CD4-positive, alpha-beta T cell treated with Interleukin-6 for 4 hours (primary cell): Measurements from ENCODE around the gene MOV10L1.
"Not testable (repeated sequence)": the region's sequence is repeated elsewhere in the genome, so short reads cannot be mapped to it uniquely, and the experiment has no call there.

Source experiments
- DNase-seq: peaks from one replicate; pipeline ENCODE4 v3.0.0-alpha.2; 2020; ENCODE audit warnings: mixed read lengths

The MOV10L1 gene

DNA sequence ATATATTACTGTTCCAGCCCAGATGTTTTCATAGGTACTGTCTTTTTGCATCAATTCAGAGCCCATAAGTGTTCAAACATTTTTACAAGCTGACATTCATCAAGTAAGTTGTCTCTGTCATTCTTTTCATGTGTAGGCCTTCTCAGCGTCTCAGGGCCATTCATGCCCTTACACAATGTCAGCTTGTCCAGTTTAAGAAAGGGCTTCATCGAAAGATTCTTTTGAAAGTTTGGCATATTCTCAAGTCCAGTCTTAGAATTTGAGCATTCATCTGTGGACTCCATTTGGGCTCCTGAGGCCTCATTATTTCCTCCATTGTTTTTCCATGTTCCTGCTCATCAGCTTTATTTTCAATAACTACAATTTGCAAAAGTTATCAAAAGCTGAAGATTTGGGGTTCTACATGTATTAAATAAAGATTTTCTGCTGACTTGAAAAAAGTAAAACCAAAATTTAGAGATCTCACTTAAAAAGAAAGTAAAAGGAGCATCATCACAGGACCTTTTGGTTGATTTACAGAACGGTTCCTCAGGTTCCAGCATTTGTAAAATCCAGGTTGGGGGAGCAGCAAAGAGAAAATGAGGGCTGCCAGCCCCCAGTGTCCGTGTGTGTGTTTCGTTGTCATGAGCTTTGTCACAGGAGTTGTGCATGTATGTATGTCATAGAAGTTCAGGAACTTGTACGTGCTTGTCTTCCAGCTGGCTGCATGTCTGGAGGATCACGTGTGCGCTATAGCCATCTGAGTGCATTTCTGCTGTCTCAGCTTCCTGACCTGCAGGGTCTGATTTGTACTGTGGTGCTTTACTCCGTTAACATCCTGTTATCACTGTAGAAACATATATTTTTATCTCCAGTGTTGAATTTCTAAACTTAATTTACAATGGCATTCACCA lies 15.6 kb downstream of the MOV10L1 start:
- peak; percentile 29 for DNase-seq

DNA sequence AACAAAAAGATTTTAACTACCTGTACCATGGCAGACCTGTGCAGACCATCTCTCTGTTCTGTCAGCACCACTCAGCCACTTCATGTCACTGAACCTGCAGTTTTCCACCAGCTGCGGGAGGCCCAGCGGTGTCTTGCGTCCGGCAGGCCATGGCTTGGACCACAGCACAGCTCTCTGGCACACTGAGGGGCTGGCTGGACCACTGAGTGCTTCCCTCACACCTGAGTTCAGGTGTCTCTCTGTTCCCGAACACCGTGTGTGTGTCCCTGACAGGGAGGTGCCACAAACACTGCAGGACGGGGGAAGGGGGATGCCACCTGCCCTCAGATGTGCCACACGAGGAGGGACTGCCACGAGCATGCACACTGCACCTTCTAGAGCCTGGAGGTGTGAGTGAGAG lies 17.7 kb downstream of the MOV10L1 start:
- DNase-seq = no peak

DNA sequence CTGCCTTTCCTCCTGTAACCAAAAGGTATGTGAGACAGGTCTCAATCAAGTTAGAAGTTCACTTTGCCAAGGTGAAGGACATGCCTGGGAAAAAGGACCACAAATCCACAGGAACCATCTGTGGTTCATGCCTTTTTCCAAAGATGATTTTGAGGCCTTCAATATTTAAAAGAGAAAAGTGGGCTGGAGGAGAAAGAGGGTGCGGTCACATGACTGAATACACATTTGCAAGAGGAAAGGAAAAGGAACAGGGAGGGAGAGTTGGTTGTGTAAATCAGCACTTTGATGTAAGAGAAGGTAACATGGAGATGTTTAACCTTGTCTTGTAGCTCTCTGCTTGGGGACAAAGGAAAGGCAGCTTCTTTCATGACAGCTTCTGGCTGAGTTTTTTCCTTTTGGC lies 21.2 kb downstream of the MOV10L1 start:
- no peak for DNase-seq

DNA sequence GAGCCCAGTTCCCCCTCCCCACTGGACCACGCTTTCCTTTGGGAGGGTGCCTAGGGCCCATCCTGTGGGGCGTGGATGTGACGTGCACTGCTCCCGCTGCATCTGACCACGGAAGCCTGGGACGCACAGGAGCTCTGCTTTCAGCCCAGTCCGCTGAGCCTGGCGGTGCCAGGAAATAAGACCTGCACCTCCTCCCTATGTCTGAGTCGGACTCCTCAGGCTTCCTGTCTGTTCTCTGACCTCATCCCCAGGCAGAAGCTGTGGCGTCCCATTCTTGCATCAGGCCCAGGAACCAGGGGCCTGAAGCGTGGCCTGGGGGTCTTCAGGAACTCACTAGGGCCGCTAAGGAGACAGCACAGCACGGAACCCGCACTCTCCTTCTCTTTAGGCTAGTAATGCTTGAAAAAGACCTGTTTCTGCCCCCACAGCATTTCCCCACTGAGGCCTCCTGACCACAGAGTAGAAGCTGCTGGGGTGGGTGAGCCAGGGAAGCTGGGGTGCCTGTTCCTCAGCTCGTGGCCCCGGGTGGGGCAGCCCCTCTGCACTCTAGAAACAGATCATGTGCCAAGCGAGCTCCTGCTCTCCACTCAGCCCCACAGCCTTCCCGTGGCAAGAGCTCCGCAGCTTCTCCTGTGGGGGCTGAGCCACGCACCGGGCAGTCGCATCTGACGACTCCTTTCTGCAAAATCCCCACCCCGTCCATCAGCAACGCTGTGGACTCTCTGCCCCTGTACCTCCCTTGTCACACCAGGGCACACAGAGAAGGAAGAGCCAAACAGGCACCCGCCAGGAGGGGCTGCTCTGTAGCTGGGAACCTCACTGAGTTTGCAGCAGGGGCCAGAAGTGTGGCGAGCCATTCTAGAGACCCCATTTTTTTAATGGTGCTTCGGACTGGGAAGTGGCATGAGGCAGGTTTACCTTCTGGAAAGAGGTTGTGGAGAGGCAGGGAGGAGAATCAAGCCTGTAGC lies 22.6 kb downstream of the MOV10L1 start:
- DNase-seq = peak; percentile 22

DNA sequence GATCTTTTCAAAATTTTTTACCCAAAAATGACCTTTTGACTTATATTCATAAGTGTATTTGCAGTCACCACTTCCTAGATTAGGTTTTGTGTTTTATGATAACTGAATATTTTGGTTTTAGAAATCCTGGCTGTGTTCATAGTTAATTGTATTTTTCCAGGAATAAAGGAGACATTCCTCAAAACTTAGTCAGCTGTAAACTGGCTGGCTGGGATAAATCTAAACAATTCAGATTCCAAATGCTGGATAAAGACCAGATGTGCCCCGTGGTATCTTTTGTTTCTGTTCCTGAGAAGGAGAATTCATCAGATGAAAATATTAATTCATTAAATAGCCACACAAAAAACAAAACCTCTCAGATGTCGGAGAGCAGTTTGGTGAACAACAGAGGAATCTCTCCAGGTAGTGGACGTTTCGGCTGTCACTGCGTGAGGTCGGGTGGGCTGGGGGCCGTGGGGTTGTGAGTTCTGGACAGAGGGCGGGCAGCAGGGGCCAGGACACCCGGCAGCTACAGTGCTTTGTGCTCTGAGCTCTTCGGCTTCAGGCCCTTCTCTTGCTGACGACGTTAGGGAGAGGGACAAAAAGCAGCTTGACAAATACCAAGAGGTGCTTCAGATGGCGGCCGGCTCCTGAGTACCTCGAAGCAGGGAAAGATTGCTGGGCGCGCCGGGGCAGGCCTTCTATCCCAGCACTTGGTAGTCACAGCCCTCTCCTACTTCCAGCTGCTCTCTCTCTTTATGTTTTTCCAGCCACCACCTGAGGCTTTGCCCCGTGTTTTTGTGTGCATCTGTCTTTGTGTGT lies 24.6 kb downstream of the MOV10L1 start:
- DNase-seq = no peak

DNA sequence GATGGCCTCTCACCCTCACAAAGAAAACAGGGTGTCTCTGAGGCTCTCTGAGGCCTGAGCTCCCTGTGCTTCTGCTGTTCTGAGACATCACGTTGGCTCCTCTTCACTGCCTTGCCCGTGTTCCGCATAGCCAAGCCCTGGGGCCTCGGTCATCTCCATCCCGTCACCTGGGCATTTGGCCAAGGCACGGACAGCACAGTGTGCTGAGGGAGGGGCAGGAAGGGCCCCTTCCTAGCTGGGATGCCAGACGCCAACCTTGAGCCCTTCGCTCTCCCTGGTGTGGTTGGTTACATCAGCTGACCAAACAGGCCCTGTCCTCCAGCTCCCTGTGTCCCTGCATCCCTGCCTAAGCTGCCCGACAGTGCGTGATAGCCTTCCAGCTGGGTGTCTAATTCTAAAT lies 25.9 kb downstream of the MOV10L1 start:
- no peak for DNase-seq

DNA sequence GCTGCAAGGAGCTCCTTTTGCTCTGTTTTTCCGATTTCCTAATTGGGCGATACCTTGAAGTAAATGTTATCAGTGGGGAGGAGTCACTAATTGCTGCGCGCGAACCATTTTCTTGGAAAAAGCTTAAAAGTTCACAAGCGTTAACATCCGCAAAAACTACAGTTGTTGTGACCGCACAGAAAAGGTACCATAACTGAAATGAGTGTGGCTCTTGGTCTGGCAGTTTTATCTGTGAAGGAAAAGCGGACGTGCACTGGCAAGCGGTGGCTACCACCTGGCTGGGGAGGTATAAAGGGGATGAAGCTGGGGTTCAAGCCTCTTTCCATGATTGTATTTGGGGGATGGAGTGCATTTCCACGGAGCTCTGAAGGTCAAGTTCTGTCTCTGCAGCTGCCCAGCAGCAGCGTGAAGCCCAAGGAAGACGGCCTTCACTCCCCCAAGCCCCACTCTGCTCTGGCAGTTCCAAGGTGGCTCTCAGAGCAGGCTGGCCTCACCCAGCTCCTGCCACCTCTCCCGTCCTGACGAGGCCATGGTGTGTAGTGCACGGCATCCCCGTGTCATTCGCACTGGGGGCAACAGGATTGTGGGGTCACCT lies 27.5 kb downstream of the MOV10L1 start:
- DNase-seq = no peak

DNA sequence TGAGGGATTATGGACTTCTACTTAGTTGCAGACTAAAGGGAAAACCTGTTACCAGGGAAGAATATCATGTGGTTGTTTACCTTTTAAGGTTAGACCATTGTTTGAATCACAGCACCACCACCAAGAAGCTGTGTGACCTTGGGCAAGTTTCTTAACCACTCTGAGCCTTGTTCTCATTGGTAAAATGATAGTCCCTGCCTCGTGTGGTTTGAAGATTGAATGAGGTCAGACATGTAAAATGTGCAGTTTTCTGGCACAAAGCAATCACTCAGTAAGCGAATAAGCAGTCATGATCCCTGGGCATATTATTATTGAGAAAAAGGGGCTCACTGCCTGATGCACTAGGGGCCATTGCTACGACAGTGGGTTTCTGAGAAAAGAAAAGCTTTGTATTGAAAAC lies 28.3 kb downstream of the MOV10L1 start:
- DNase-seq = no peak

DNA sequence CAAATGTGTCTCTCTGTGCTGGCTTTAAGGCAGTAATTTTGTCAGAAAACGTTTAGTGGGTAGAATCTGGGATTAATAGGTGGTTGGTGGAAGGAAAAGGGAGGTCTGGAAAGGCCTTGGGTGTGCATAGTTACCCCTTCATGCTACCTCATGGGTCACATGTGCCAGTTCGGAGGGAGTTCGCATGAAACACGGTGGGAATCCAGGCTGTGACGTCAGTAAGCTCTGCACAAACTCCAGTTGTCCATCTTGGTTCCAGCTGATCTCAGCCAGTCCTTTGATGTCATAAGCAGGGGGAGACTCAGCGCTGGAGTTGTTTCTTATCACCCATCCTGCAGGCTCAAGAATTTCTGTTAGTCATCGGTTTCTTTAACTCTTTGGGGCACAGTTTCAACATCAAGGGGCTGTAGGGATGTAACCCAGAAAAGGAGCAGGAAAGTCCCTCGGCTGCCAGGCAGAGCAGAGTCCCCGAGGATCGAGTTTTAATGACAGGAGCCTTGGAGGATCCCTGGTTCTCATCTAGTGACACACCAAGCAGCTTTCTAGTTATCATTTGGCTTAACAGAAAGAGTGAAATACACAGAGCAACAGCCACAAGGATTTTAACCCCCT lies 28.9 kb downstream of the MOV10L1 start:
- no peak for DNase-seq

DNA sequence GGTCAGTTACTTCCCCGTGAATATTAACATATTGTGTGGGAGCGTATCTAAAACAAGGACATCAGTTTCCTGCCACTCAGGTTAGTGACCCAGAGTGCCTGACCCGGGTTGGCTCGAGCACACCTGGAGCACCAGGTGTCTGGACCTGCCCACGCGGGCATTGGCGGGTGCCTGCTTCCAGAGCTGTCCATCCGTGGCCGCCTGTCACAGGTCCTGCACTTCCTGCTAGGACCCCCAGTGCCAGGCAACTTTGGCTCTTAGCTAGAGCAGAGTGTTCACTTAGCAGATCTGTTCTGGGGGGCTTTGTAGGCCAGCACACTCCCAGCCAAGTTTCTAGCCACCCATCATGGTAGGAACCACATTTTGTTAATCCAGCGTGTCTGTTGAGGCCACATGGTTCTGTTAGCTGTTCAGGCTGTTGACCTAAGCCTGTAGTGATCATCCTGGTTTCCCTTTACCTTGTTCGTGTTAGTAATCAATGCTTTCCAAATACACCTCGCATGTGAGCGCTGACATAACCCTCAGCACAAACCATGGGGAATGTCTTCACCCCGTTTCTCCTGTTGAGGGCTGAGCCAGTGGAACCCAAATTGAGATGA lies 29.5 kb downstream of the MOV10L1 start:
- no peak for DNase-seq

DNA sequence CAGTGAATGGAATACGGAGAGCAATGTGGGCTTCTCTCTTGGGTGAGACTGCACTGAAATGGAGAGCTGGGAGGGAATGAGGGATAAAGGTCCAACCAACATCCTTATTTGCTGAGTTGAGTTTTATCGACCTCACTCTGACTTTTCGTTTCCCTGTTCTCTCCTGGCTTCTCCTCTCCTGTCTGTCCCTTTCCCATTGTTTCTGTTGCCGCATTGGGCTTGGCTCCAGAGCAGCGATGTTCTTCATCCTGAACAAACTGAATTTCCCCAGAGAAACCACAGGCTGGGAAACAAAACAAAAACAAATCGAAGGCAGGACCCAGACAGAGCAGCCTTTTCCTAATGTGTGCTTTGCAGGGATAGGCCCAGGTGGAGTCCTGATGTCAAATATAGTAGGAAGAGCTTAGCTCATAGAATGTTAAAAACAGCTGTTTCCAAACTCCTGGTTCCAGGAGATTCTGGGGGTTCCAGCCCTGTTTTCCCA lies 30.0 kb downstream of the MOV10L1 start:
- DNase-seq = no peak

DNA sequence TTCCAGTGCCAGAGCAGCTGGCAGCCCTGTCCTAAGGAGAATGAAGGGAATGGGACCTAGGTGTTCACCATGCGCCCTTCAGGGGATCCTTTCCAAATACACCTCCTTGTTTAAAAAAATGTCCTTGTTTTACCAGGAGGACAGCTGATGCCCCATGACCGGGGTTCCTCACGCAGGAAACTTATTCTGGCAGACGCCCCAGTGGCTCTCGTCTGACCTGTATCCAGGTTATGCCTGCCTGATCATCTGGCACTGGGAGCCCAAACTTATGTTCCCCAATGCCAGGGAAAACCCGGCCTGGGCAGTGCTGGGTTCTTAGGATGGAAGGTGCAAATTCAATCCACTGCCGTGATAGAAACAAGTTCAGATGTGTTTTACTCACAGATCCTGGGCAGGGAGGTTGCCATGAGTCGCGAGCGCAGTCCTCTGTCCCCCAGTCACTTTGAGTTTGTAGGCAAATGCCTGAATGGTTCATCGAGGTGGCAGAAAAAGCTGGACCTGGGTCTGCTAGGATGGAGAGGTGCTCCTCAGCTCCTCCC lies 31.5 kb downstream of the MOV10L1 start:
- DNase-seq = no peak

DNA sequence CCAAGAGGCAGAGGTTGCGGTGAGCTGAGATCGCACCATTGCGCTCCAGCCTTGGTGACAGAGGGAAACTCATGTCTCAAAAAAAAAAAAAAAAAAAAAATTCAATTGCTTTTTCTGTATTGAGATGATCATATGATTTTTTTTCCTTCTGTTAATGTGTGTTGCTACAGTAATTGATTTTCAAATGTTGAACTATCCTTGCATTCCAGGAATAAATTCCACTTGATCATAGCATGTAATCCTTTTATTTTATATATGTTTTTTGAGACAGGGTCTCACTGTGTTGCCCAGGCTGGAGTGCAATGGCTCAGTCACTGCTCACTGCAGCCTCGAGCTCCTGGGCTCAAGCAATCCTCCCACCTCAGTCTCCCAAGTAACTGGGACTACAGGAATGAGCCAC lies 33.3 kb downstream of the MOV10L1 start:
- no peak for DNase-seq

DNA sequence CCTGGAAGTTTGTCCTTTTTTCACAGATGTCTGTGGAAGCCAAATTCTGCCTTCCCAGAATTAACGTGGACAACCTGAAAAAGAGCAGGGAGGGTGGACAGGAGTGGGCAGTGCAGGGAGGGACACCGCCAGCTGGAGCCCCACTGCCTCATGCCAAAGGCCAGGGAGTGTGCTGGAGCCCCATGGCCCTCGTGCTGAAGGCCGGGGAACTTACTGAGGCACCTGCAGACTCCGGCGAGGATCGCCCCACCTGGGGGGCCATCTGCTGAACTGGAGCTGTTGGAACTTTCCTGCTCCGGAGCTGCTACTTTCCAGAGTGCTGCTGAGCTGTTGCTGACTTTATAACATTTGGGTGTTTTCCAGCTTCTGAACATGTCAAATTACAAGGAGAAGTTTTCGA lies 35.2 kb downstream of the MOV10L1 start:
- DNase-seq = no peak

DNA sequence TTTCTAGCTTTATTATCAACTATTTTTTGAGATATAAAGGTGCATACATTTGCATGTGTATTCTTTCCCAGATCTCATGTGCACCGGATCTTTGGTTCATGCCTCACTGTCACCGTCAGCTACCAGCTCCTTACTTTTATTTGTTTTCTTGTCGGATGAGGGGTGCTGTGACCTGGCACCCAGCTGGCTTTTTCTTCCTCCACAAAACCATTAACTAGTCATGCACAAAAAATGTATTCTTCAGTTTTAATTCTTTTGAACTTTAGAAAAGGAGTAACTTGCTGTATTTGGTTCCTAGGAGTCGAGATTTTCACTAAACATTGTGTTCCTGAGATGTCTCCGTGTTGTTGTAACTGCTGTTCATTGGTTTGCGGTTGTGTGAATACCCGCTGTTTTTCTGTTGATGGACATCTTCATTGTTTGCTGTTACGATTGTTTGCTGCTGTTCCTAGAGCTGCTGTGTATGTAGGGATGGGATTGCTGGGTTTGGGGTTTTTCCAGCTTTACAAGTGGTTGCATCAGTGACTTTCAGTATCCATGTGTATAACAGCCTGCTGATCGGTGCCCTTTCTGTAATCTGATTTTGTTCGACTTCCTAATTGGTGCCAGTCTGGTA lies 39.4 kb downstream of the MOV10L1 start:
- DNase-seq = no peak

DNA sequence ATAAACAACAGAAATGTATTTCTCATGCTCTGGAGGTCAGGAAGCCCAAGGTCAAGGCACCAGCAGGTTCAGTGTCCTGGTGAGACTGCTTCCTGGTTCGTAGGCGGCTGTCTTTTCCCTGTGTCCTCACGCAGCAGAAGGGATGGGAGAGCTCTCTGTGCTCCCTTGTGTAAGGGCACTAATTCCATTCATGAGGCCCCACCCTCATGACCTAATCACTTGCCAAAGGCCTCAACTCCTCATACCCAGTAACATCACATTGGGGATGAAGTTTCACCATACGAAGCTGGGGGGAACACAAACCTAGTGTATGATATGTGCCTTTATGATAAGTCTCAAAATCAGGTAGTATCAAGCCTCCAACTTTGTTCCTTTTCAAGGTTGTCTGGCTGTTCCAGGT lies 42.1 kb downstream of the MOV10L1 start:
- no peak for DNase-seq

DNA sequence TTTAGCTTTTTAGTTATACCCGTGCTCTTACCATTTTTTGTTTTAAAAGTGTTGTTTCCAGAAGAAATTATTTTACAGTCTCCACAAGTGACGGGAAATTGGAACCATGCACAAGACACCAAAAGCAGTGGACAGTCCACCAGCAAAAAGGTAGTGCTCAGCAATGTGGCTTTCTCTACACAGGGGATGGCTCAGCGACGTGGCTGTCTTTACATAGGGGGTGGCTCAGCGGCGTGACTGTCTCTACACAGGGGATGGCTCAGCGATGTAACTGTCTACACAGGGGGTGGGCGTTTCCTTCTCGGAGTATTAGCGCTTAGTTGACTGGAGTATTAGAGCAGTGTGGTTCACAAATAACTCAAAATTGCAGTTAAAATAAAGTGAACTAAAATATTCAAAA lies 44.7 kb downstream of the MOV10L1 start:
- DNase-seq = no peak

DNA sequence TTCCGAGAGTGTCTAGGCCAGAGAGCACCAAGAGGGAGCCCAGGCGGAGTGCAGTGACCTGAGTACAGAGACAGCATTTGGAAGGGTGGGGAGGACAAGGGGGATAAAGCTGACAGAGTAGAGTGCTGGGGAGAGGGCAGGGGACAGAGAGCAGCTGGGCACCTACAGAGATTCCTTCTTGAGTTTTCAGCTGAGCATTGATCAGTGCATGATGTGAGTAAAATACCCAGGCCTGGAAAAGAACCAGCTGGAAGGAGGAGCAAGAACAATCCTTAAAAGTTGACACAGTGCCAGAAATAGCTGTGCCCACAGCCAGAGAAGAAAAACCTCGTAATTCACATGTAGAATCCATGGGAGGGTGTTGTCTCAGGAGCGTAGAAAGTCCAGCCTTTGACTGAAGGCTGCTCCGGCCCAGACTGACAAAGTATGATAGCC lies 46.8 kb downstream of the MOV10L1 start:
- no peak for DNase-seq

DNA sequence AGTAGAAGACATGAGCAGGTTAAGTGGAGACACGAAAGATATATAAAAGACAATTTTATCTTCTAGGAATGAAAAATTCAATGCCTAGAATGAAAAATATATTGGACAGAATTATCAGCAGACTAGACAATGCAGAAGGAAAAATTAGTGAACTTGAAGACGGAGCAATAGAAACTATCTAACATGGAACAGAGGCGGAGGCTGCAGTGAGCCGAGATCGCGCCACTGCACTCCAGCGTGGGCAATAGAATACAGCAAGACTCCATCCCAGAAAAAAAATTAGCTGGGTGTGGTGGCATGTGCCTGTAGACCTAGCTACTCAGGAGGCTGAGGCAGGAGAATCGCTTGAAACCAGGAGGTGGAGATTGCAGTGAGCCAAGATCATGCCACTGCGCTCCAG lies 47.5 kb downstream of the MOV10L1 start:
- not testable (repeated sequence) for DNase-seq

DNA sequence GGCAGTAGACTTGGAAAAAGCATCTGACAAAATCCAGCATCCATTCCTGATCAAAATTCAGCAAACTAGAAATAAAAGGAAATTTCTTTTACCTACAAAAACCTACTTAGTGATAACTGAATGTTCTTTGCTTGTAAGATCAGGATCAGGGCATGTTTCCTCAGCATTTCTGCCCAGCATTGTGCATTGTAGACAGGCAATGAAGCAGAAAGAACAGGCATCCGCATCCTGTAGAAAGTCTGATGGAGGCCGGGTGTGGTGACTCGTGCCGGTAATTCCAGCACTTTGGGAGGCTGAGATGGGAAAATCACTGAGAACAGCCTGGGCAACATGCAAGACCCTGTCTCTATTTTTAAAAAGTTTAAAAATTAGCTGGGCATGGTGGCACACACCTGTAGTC lies 48.2 kb downstream of the MOV10L1 start:
- no peak for DNase-seq

DNA sequence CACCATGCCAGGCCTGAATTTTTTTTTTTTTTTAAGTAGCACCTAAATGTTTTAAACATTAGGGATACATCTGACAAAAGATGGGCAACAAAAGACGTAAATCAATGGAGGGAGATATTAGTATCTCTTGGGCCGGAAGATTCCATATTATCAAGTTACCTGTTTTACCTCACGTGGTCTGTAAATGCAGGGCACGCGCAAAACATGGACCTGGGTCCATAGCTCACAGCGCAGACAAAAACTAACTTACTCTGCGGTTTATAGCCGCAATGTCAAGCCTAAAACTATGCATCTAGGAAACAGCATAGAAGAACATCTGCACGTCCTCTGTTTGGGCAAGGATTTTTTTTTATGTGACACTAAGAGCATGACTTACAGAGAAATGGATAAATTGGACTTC lies 49.2 kb downstream of the MOV10L1 start:
- DNase-seq = no peak
